Measurements from ENCODE around the gene RFX2.

GRCh38 chr19:6034512-6034911, 75.8 kb downstream of the RFX2 start:
- TF ChIP-seq CTCF (IDR thresholded peaks at IDR 0.05) (no peak), POLR2AphosphoS5 (IDR thresholded peaks at IDR 0.05) (no peak)

Data from breast epithelium (tissue), 3 donors.